ENCODE measurements around the gene LGR4.

GRCh38 chr11:27353593-27354358 lies 118.8 kb downstream of the LGR4 start:
- no peak for TF ChIP-seq CTCF (IDR thresholded peaks at IDR 0.05 in 8 of 11, conservative IDR thresholded peaks at IDR 0.05 in 3 of 11)
- no peak for TF ChIP-seq POLR2AphosphoS5 (IDR thresholded peaks at IDR 0.05)
